HG03460 (cell line): ENCODE results near the gene CLSTN2.

Experiments used
- ATAC-seq: cut with Tn5 transposase; IDR thresholded peaks from one replicate; pipeline ENCODE4 v1.9.1; 2021; ENCODE audit not compliant: unreplicated experiment

The CLSTN2 gene

DNA sequence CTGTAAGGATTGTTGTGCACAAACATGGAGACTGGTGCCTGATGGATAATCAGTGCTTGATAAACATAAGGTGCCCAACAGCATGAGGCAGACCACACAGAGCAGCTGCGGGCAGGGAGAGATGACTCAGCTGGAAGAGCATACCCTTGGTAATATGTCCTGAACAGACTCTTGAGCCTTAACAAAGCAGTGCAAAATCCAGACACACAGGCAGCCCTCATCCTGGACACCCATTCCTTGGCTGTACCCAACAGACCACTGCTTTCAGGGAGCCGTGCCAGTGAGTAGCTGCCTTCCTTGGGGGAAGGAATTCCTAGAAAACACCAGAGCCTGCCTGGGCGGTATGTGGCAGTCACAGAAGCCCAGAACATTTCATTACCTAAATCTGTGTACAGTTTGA, 156.2 kb downstream of the CLSTN2 start:
- no peak for ATAC-seq

DNA sequence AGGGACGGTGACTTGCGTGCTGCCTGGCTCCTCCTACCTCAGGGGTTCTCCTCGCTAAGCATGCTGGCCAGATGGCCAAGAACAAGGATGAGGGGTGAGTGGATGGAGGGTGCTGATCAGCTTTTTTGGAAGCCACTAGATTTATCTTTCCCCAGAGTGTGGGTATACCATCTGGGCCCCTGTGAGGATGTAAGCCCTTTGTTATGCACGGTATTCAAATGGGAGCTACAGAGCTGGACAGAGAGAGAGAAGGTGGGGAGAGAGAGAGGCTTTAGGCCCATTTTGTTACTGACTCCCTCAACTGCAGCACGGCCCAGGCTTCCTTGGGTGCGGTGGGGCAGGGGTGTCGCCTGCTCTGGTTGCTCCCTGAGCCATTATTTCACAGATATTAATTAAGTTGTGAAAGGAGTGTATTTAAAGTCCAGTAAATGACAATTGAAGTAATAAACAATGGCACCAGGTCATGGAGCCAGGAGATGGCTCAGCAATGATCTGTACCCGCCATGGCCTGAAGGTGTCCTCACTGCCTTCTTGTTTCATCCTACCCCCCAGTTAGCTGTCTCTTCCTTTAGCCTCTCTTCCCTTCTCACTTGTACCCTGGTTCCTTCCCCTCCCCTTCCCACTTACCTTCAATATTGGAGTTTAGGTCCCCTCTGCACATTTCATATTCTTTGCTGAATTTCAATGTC, 158.0 kb downstream of the CLSTN2 start:
- no peak for ATAC-seq

DNA sequence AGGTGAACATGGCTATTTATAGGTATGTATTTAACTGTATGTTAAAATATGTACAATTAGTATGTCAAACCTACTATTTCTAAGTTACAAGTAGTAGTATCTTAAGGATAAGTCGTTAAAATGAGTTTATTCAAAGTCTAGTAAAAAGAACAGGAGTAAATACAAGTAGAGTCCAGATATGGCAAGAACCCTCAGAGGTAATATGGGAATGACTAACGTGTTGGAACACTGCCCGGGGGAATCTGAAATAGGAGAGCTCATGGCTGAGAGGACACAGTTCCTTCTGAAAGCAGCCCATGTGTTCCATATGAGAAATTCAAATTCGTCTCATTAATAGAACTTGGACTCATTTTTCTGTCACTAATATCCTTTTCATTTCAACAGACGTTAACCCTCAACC, 158.8 kb downstream of the CLSTN2 start:
- no peak for ATAC-seq

DNA sequence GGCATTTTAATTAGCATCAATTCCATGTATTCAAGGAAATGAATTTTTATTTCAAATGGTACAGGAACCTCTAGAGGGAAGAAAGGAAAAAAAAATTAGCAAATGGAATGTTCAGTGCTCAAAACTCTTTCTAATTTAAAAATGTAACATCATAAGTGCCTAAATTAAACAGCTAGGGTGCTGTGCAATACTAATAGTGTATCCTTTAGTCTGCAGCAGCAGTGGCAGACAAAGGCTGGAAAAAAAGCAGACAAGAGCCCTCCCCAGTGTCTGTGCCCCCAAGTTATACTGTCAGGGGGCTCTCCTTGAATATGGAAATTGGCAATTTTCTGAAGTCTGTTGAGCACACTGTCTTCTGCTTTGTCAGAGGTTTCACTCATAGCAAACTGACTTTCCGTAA, 159.5 kb downstream of the CLSTN2 start:
- ATAC-seq = no peak

DNA sequence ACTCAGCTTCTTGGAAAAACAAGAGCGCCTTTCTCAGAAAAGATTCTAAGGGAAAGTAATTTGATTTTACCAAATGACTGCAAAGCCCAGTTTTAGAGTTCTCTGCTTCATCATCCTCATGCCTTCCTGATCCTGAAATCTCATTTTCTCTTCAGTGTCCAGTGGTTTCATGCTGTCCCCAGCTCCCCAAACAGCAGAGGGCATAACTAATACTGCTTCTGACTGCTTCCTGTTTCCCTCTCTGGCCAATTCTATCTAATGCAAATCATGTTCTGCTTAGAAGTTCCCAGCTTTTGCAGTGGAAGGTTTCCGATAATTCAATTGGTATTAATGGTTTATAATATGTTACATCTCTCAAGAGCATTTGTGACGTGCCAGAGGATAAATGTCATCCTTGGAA, 161.1 kb downstream of the CLSTN2 start:
- ATAC-seq = no peak

DNA sequence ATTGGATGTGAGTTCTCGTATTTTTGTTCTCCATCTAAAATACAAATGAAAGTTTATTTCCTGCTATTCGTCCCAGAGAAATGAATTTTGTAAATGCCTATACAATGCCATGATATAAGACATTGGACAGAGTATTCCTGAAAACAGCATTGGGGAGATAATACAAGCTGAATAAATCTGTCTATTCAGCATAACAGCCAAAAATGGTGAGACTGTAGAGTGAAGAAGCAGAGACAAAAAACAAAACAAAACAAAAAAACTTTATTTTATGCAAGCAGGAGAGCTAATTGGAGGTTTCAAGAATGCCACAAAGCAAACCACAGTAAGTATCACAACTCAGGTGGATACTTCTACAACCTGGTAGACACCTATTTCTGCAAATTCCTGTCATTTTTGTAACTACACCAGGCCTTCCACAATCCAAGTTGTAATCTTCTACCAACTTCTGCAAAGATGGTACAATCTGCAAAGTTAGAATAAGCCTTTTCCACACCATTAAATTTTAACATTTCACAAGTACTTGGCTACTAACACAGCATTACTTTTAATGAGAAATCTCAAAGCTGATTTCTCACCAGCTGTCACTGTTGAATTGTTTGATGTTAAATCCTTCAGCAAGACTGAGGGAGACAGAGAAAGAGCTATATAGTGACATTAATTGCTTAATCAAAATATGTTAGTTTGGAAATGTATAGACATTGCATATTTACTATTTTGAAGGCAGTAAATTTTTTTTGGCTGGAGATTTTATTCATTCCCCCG, 163.1 kb downstream of the CLSTN2 start:
- ATAC-seq = no peak

DNA sequence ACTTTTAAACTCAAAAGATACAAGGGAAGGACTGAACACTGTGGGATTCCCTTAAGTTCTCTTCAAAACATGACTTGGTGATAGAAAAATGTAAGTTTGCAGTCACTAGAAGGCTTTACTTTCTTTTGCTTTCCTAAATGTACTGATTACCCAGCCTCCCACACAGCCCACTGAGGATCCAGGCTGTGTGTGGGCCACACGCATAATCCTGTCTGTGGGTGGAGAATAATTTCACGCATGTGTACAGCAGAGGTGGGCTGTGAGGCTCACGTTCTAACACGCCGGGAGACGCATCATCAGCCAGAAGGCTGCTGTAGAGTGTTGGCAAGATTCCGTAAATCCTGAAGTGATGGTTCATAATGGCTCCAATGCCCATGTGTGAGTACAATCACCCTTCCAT, 165.5 kb downstream of the CLSTN2 start:
- no peak for ATAC-seq

DNA sequence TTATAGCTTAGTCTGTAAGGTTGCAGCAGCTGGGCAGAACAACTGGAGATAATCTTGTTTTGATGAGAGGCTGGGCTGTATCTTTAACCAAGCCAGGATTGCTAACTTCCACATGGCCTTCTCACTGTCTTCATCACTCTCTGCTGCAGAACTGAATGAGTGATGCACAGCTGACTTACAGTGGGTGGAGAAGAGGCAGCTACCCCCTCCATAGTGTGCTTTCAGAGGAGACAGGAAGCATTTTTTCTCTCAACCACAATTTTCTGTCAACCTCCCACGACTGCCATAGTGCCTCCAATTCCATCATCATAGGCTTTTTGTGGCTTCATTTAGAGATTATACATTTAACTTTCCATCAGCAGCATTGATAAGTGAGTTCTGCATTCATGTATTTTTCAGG, 168.2 kb downstream of the CLSTN2 start:
- no peak for ATAC-seq

DNA sequence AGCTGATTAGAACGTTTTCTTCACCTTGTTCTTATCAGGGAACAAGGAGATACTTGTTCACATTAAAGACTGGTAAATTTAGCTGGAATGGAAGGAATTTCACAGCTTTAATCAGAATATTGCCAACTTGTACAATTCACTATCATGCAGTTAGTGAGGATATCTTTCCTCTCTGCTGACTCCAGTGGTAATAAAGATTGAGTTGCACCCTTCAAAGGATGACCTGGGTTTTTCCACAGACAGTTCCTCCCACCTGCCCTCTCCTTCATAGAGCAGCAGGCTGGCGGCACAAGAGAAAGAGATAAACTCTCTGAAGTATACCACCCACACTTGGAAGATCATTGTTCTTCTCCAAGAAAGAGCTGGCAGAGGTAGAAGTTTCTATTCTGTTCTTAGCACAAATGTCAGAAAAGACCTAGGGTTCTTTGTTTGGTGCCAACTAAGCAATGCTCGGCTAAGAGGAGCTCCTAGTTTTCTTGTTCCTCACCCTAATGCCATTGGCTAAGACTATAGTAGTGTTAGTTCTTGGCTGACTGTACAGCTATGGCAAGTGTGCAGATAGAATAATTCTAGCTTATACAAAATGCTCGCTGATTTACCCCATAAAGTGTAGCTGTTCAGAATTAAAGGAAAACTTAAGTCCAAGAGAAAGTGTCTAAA, 169.1 kb downstream of the CLSTN2 start:
- no peak for ATAC-seq

DNA sequence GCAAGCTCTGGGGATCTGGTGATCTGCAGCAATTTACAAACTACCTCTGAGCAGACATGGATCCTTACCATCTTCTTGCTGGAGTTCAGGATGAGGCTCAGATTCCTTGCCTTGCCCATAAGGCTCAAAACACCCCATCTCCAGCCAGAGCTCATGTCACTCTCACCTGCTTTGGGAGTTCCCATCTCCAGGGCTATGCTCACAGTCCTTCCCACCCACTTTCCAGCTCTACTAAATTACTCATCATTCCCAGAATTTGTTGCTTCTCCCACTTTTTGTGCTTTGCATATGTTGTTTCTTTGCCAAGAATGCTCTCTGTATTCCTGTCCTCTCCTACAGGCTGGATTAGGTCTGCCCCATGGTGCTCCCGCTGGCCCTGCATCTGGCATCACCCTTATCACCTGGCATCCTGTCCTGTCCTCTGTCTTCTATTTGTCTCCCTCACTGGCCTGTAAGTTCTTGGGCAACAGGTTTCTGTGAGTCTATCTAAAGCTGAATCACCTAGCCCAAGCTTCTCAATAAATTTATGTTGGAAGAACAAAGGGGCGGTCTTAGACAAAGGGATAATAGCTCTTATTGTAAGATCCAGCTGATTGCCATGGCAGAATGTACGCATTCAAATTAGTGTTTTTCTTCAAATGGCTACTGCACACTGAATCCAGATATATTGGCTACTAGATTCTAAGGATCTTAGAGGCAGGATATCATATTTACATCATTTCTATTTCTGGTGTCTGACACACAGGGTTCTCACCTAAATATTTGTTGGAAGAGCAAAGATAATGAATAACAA, 179.2 kb downstream of the CLSTN2 start:
- no peak for ATAC-seq

DNA sequence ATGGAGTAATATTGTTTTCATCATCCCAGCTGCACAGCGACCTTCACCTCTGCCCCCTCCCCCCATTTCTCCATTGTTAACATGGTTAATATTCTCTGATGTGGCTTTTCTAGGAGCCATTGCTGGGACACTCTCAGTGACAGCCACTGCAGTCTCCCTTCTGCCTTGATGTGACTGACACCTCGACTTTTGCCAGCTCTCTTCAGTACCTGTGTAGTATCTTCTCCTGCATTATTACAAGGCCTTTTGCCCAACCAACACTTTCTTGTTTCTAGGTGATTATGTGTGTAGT, 179.8 kb downstream of the CLSTN2 start:
- ATAC-seq = no peak

DNA sequence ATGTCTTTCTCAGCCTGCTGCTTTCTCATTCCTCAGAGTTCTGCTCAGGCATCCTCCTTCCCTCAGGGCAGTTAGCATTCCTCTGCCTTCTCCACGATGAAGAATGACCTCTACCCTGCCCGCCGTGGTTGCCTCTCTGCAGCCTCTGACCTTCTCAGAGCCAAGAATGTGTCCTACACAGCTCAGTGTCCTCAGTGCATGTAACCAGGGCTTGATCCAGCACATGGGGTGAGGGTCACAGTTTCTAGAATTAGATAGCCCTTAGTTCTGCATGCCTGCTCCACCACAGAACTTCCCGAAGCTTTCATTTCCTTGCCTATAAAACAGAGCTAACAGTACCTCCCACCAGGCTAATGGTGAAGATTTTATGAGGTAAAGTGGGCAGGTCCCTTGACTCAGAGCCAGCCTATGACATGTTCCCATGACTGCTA, 182.1 kb downstream of the CLSTN2 start:
- ATAC-seq = no peak

DNA sequence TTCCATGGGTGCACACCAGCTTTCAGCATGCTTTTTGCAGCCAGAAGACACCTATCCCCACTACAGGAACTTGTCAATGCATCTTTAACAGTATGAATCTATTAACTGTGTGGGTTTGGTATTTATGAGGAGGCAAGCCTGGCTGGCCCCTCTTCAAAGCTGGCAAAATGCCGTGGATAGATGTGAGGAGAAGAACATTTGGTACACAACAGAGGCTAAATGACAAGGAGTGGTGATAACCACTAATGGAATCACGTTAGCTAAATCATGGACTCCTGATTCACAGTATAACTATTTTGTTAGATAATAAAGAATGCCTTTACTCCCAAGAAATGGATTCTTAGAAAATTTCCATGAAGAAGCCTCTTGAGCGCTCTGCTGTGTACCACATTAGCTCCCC, 187.2 kb downstream of the CLSTN2 start:
- ATAC-seq = no peak

DNA sequence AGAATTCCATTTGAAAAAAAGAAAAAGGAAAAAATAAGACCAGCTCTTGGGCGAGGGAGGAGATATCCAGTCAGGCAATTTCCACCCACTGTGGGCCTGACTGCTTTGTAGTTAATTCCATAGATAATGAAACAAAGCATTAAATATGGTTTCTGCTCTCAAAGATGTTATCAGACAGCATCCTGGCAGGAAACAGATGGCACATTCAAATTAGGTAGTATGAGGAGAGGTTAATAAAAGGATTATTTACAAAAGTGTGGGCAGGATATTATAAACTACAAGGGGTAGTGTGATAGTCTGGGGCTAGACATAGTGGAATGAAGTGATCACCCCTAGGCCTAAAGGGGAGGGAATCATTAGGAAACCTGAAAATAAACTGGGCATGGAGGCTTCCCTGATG, 193.2 kb downstream of the CLSTN2 start:
- ATAC-seq = no peak

DNA sequence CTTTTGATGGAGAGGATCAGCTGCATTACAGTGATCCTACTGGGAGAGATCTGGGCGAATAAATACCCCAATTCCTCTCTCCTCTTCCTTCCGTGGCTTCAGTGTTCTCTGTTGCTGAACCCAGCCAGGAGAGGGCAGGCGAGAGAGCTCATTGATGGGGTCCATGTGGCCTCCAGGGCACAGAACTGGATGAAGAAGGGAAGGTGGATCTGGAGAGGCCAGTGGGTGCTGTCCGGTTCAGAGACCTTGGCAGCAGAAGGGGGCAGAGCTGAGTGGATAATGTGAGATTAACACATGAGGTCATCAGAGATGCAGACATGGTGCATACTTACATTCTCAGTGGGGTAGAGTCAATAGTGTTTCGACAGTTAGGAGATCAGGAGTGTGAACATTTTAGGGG, 193.6 kb downstream of the CLSTN2 start:
- no peak for ATAC-seq

DNA sequence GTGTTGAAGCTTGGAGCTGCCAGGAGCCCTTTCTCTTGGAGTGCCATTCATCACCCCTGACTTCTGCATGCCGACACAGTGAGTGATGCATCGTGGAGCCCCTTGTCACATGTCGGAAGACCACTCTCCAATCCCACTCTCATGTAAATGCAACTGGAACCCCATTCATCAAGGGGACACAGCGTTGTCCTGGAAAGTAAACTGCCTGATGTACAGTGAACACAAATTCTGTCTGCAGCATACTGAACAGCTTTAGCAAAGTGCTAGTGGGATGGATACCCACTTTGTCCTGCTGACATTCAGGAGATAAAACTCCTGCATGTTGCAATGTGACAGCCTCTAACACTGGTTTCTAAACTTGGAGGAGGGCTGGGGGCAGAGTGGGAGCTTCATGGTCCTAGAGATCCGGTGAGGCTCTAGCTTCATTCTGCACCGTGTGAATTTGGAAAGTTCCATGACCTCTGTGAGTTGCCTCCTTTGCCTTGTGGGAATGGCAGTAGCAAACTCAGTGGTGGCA, 194.8 kb downstream of the CLSTN2 start:
- ATAC-seq = no peak

DNA sequence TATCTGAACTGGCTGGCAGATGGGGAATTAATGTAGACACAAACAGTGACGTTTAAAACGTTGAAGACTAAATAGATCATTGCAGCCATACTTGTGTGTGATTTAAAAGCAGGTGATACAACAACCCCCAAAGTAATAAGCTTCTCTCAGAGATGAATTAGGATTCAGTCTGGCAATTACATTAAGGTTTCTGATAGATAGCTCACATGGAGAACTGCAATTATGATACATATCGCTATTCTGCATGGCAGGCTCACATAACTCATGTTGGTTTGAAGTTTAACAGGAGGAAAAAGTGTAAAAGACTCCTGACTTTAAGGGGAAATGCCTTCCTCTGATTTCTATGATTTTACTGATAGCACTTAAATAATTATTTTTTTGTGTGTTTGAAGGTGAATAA, 196.9 kb downstream of the CLSTN2 start:
- no peak for ATAC-seq

DNA sequence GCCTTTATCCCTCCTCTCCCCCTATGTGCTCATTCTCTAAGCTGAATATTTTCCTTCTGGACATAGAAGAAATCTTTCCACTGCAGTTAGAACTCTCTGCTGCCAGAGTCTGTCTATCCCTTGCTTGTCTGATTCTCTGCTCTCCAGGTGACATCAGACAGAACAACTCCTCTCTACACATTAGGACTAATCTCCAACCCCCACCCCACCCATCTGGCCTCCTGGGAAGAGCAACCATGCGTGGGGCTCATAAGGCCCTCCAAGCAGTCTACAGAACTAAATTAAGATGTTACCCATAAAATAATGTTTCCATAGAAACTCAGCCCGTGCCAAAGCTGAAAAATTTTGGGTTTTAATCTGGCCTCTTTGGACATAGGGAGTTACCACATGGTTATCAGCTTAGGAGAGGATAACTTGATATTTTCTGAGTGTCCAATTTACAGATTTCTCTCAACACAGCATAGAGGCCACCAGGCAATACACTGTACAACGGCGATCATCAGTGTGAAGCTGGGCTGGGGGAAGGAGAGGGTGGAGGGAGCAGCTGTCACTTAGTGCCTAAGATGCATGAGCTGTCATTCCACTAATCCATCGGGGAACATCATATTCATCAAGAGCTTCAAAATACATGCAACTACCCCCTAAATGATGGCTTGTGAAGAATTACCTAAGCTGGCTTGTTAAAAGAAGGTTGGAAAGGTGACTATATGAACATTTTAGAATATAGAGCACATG, 199.4 kb downstream of the CLSTN2 start:
- ATAC-seq = no peak

DNA sequence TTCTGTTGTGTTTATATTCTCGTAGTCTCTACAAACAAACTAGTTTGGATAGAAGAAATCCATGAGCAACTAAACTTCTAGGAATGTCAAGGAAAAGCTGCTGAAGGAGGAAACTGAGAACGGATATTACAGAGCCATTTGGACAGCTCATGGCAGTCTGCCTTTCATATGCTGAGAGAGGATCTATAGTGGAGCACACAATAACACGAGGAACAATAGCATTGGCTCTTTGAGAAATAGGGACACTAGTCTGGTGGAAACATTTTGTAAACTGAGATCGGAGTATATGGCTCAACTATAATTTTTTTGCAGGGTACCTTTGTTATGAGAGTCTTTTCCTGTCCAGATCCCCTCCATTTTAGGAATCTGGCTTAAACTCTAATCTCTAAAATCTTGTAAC, 200.5 kb downstream of the CLSTN2 start:
- ATAC-seq = no peak

DNA sequence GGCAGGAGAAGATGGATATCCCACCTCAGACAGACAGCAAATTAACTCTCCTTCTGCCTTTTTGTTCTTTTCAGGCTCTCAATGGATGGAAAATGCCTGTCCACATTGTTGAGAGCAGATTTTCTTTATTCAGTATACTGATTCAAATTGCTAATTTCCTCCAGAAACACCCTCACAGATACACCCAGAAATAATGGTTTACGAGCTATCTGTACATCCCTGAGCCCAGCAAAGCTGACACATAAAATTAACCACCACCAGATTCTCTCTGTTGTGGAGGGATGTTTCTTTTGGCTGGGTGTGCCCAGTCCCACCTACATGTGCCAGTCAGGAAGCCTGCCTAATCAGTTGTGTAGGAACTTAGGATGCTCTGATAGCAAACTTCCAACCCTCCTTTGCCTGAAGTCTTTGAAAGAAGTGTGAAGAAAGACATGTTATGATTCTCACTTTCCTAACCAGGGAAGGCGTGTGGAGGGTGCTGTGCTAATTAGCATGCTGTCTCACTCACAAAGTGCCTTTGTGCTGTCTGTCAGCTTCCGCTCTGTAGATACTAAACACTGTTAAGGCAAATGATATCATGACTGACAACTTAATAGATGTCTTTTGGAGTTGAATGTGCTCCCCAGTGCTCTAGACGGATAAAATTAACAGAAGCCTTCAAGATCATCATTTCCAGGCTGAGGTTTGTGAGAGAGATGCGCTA, 208.5 kb downstream of the CLSTN2 start:
- ATAC-seq = no peak
